DMS53 treated with DMSO at 0.1 percent for 48 hours (cell line): ENCODE results near the gene RRP12.

ENCODE experiments used
- DNase-seq: peaks from one replicate; lab custom pipeline; 2025; ENCODE audit not compliant: unreplicated experiment; lab: John Stamatoyannopoulos, UW

The RRP12 gene

GRCh38 chr10:97314671-97315070, 86.5 kb downstream of the RRP12 start:
- no peak for DNase-seq

DNA sequence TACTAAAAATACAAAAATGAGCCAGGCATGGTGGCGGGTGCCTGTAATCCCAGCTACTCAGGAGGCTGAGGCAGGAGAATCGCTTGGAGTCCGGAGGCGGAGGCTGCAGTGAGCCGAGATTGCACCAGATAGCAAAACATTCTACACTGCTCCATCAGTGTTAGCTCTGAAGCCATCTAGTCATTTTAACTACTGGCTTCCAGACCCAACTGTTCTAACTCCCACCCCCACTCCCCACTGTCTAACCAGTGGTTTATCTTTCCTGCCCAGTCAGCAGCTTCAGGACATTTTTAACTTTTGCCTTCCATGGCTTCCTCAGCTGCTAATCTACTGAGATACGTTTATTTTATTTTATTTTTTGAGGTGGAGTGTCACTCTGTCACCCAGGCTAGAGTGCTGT, 88.2 kb downstream of the RRP12 start:
- no peak for DNase-seq

GRCh38 chr10:97311111-97311626, 90.0 kb downstream of the RRP12 start:
- DNase-seq, result no peak

DNA sequence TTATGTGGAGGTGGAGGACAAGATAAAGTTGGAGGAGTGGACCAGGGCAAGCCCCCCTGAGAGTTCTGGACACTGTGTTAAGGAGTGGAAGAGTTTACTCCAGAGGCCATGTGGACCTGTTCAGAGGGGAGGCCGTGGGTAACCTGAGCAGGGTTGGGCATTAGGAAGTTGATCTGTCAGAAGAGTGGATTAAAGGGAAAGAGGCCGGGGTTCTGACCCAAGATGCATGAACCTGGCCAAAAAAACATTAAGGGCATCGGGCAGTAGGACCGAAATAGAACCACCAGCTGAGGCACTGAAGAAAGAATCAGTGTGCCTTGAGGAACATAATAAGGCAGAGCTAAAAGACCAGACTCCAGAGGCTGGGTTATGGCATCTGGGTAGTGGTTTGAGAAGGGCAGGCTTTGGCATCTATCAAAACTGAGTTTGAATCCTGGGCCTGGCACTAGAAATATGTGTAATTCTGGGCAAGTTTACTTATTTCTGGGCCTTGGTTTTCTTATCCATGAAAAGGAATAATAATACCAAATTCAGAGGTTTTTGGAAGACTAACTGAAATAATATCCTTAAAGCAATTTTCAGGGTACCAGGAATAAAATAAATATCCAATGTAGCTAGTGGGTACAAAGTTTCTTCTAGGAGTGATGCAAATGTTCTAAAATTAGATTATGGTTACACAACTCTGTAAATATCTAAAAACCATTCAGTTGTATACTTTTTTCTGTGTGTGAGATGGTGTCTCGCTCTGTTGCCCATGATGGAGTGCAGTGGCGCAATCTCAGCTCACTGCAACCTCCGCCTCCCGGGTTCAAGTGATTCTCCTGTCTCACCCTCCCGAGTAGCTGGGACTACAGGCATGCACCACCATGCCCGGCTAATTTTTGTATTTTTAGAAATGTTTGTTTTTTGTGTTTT, 93.0 kb downstream of the RRP12 start:
- DNase-seq, result no peak

- no peak for DNase-seq
Measured at GRCh38 chr10:97307441-97307840, 93.7 kb downstream of the RRP12 start.
